KMS-11 (cell line): ENCODE results near the gene R3HDM2.

ENCODE experiments used
- H2AFZ ChIP-seq: fragments of 200-600 bp; sonication (generic); 2 replicates; pipeline ENCODE4 v1.6.1; 2016; ENCODE audit warnings: antibody characterized with exemption, mixed run types, low read depth
- H3K27ac ChIP-seq: fragments of 200-600 bp; sonication (generic); 2 replicates; pipeline ENCODE4 v1.6.1; 2016; ENCODE audit warnings: mild to moderate bottlenecking, mixed run types
- H3K27me3 ChIP-seq: fragments of 200-600 bp; sonication (generic); 2 replicates; pipeline ENCODE4 v1.6.1; 2017; ENCODE audit warnings: mild to moderate bottlenecking, low read depth, mixed run types, moderate library complexity; ENCODE audit not compliant: insufficient read depth
- H3K36me3 ChIP-seq: fragments of 200-600 bp; sonication (generic); 2 replicates; pipeline ENCODE4 v1.6.1; 2017; ENCODE audit warnings: mild to moderate bottlenecking, mixed run types; ENCODE audit not compliant: insufficient read depth
- H3K4me1 ChIP-seq: fragments of 200-600 bp; sonication (generic); 2 replicates; pipeline ENCODE4 v1.6.1; 2016; ENCODE audit warnings: mild to moderate bottlenecking, low read depth, mixed run types; ENCODE audit not compliant: poor library complexity, severe bottlenecking
- H3K4me2 ChIP-seq: fragments of 200-600 bp; sonication (generic); 2 replicates; pipeline ENCODE4 v1.7.0; 2016; ENCODE audit warnings: mild to moderate bottlenecking, mixed run types
- H3K4me3 ChIP-seq: fragments of 200-600 bp; sonication (generic); IDR thresholded peaks from 2 replicates; pipeline ENCODE4 v1.6.1; 2017; ENCODE audit warnings: low read depth, low read length, mixed read lengths; ENCODE audit not compliant: insufficient read depth
- H3K79me2 ChIP-seq: fragments of 200-600 bp; sonication (generic); 2 replicates; pipeline ENCODE4 v1.6.1; 2016; ENCODE audit warnings: low read depth, mixed run types; ENCODE audit not compliant: insufficient read depth
- H3K9ac ChIP-seq: fragments of 200-600 bp; sonication (generic); 2 replicates; pipeline ENCODE4 v1.6.1; 2016; ENCODE audit warnings: mild to moderate bottlenecking, mixed run types
- H4K20me1 ChIP-seq: fragments of 200-600 bp; sonication (generic); 2 replicates; pipeline ENCODE4 v1.6.1; 2016; ENCODE audit warnings: mild to moderate bottlenecking, mixed run types; ENCODE audit not compliant: insufficient read depth
- TF ChIP-seq, protein P1 (sequence below): fragments of 200-600 bp; sonication (generic); conservative IDR thresholded peaks from 2 replicates; pipeline ENCODE4 v1.6.1; 2017; ENCODE audit warnings: low read depth, mild to moderate bottlenecking, antibody characterized with exemption, low read length, moderate library complexity, mixed read lengths

Gene R3HDM2

GRCh38 chr12:57208631-57209282 is 222.1 kb downstream of the R3HDM2 start:
- no peak overlapping the region for H3K27ac ChIP-seq
- no peak overlapping the region for H3K4me3 ChIP-seq
- TF ChIP-seq, protein P1, sequence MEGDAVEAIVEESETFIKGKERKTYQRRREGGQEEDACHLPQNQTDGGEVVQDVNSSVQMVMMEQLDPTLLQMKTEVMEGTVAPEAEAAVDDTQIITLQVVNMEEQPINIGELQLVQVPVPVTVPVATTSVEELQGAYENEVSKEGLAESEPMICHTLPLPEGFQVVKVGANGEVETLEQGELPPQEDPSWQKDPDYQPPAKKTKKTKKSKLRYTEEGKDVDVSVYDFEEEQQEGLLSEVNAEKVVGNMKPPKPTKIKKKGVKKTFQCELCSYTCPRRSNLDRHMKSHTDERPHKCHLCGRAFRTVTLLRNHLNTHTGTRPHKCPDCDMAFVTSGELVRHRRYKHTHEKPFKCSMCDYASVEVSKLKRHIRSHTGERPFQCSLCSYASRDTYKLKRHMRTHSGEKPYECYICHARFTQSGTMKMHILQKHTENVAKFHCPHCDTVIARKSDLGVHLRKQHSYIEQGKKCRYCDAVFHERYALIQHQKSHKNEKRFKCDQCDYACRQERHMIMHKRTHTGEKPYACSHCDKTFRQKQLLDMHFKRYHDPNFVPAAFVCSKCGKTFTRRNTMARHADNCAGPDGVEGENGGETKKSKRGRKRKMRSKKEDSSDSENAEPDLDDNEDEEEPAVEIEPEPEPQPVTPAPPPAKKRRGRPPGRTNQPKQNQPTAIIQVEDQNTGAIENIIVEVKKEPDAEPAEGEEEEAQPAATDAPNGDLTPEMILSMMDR: no peak
- no peak overlapping the region for H2AFZ ChIP-seq
- no peaks in the 10 kb centered on the region for H4K20me1 ChIP-seq
- peaks cover 33% of the 10 kb centered on the region for H3K27me3 ChIP-seq
- H3K79me2 ChIP-seq: no peaks in the 10 kb centered on the region
- peaks cover 9% of the 10 kb centered on the region for H3K4me1 ChIP-seq
- H3K9ac ChIP-seq: no peak overlapping the region
- no peak overlapping the region for H3K4me2 ChIP-seq
- H3K36me3 ChIP-seq: no peaks in the 10 kb centered on the region

DNA sequence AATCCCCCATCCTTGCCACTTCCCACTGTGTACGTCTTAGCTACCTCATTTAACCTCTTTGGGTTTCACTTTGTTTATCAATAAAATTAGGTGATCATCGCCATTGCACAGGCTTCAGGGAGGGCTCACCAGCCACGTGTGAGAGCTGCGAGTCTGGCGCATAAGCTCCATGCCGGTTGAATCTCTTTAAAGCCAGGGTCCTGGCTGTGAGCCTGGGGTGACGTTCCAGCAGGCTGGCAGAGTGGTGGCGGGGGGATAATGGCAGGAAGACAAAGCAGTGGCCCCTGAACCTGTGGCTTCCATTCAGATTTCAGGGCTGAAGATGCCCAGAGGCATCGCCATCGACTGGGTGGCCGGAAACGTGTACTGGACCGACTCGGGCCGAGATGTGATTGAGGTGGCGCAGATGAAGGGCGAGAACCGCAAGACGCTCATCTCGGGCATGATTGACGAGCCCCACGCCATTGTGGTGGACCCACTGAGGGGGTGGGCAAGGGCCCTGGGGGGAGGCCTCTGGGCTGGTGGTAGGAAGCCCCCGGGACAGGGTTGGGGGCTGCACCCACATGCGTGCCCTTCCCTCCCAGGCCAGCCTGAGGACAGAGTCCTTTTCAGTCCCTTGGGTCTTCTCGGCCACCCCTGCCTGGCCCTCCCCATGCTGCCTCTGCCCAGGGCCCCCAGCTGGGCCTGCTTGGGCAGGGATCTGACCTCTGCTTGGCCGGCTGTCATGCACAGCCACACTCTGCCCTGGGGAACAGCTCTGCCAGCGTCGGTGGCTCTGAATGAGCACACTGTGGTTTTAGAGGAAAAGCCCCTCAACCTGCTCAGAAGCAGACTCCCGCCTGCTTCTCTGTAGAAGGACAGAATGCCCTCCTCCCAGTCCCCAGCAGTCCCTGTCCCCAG is 222.9 kb downstream of the R3HDM2 start:
- H3K4me2 ChIP-seq: no peak overlapping the region
- H3K36me3 ChIP-seq: no peaks in the 10 kb centered on the region
- no peak overlapping the region for H3K4me3 ChIP-seq
- no peaks in the 10 kb centered on the region for H4K20me1 ChIP-seq
- H3K79me2 ChIP-seq: no peaks in the 10 kb centered on the region
- no peak overlapping the region for H3K9ac ChIP-seq
- TF ChIP-seq, protein P1: no peak
- no peak overlapping the region for H2AFZ ChIP-seq
- no peak overlapping the region for H3K27ac ChIP-seq
- H3K4me1 ChIP-seq: peaks cover 2% of the 10 kb centered on the region
- H3K27me3 ChIP-seq: peaks cover 29% of the 10 kb centered on the region; the same call in 1 of the 2 replicates

DNA sequence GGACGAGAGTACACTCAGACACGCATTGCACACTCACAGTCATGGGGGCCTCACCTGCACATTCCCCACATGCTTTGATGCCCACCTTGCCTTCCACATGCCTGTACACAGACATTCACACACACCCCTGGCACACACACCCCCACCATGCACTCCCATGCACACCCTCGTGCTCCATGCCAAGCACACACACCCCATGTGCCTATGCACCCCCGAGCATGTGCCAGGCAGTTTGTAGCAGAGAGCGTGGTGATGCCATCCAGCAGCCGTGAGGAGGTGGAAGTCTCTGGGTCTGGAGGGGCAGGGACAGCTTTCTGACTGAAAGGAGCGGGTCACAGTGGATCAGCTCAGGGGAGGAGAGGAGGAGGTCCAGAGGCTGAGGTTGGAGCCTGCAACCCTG is 224.9 kb downstream of the R3HDM2 start:
- TF ChIP-seq, protein P1: no peak
- Histone ChIP-seq H2AFZ (no peak overlapping the region), H3K9ac (no peak overlapping the region), H3K4me1 (no peaks in the 10 kb centered on the region), H3K4me2 (no peak overlapping the region), H4K20me1 (no peaks in the 10 kb centered on the region), H3K27ac (no peak overlapping the region), H3K4me3 (no peak overlapping the region), H3K36me3 (no peaks in the 10 kb centered on the region), H3K27me3 (peaks cover 40% of the 10 kb centered on the region; the same call in 1 of the 2 replicates), H3K79me2 (no peaks in the 10 kb centered on the region)

DNA sequence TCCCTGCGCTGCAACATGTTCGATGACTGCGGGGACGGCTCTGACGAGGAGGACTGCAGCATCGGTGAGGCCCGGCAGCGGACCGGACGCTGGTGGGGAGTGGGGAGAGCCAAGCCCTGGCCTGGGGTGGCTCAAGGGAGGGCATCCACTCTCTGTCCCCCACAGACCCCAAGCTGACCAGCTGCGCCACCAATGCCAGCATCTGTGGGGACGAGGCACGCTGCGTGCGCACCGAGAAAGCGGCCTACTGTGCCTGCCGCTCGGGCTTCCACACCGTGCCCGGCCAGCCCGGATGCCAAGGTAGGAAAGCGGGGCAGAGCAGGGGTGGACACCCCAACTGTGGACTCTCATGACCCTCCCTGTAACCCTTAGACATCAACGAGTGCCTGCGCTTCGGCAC is 225.7 kb downstream of the R3HDM2 start:
- TF ChIP-seq, protein P1: no peak

More for the DNA sequence above, 225.7 kb downstream of the R3HDM2 start:
- H3K27me3 ChIP-seq: peaks cover 43% of the 10 kb centered on the region; the same call in 1 of the 2 replicates
- no peaks in the 10 kb centered on the region for H4K20me1 ChIP-seq
- no peak overlapping the region for H3K27ac ChIP-seq
- H3K4me3 ChIP-seq: no peak overlapping the region
- no peak overlapping the region for H2AFZ ChIP-seq
- H3K9ac ChIP-seq: no peak overlapping the region
- H3K4me1 ChIP-seq: no peaks in the 10 kb centered on the region
- H3K4me2 ChIP-seq: no peak overlapping the region
- H3K36me3 ChIP-seq: no peaks in the 10 kb centered on the region
- no peaks in the 10 kb centered on the region for H3K79me2 ChIP-seq
